Neuronal stem cell (in vitro differentiated cells): ENCODE data around the gene EMC8.
A peak's percentile ranks its signal among the peaks of the same experiment; 100 is the strongest.

Source experiments
- DNase-seq: peaks from one replicate; pipeline ENCODE4 v3.0.0-alpha.2; 2013; ENCODE audit warnings: low spot score
- H2AFZ ChIP-seq: one replicate; pipeline ENCODE4 v1.6.1; 2013; ENCODE audit warnings: mild to moderate bottlenecking, low read length, inconsistent platforms
- H2AK5ac ChIP-seq: 2 replicates; pipeline ENCODE4 v1.6.1; 2013; ENCODE audit warnings: low read depth, mild to moderate bottlenecking, inconsistent platforms, low read length, moderate library complexity, mixed read lengths
- H2BK120ac ChIP-seq: 2 replicates; pipeline ENCODE4 v1.6.1; 2013; ENCODE audit warnings: low read depth, mild to moderate bottlenecking, inconsistent platforms, low read length, moderate library complexity, mixed read lengths
- H2BK12ac ChIP-seq: one replicate; pipeline ENCODE4 v1.6.1; 2013; ENCODE audit warnings: low read length, inconsistent platforms
- H2BK15ac ChIP-seq: 2 replicates; pipeline ENCODE4 v1.6.1; 2013; ENCODE audit warnings: mild to moderate bottlenecking, low read length, inconsistent platforms, mixed read lengths
- H2BK5ac ChIP-seq: one replicate; pipeline ENCODE4 v1.6.1; 2013; ENCODE audit warnings: inconsistent platforms, mild to moderate bottlenecking, low read length, moderate library complexity
- H3K14ac ChIP-seq: one replicate; pipeline ENCODE4 v1.6.1; 2013; ENCODE audit warnings: low read length, inconsistent platforms
- H3K18ac ChIP-seq: 2 replicates; pipeline ENCODE4 v1.6.1; 2013; ENCODE audit warnings: low read length, inconsistent platforms
- H3K23ac ChIP-seq: 2 replicates; pipeline ENCODE4 v1.6.1; 2013; ENCODE audit warnings: low read depth, mild to moderate bottlenecking, mixed read lengths, low read length, inconsistent platforms; ENCODE audit not compliant: poor library complexity
- H3K27ac ChIP-seq: replicated peaks from 3 replicates; pipeline ENCODE4 v1.5.1; 2013; ENCODE audit warnings: low read length, inconsistent platforms
- H3K27me3 ChIP-seq, 3 experiments: 2 replicates each; pipeline ENCODE4 v1.6.1; 2013; ENCODE audit warnings: low read length in 3 of 3, mild to moderate bottlenecking in 2 of 3, inconsistent platforms in 1 of 3, low read depth in 1 of 3, mixed read lengths in 1 of 3, moderate library complexity in 1 of 3; ENCODE audit not compliant: control insufficient read depth in 3 of 3, insufficient read depth in 3 of 3
- H3K36me3 ChIP-seq, 2 donors: replicated peaks in 1 of 2; 2 replicates each; pipeline ENCODE4 v1.6.1; 2013; ENCODE audit warnings: low read length in 2 of 2; ENCODE audit not compliant: control insufficient read depth in 2 of 2, insufficient read depth in 2 of 2
- H3K4ac ChIP-seq: 2 replicates; pipeline ENCODE4 v1.6.1; 2013; ENCODE audit warnings: inconsistent platforms, mild to moderate bottlenecking, low read length, moderate library complexity
- H3K4me1 ChIP-seq, 2 donors: 1 replicate in 1 of 2; 2 replicates in 1 of 2; pipeline ENCODE4 v1.6.1; 2013; ENCODE audit warnings: low read length in 2 of 2, low read depth in 1 of 2; ENCODE audit not compliant: control insufficient read depth in 2 of 2, insufficient read depth in 1 of 2
- H3K4me2 ChIP-seq: one replicate; pipeline ENCODE4 v1.6.1; 2013; ENCODE audit warnings: mild to moderate bottlenecking, low read length, inconsistent platforms; ENCODE audit not compliant: insufficient read depth, poor library complexity, severe bottlenecking
- H3K4me3 ChIP-seq, 2 donors: 2 replicates each; pipeline ENCODE4 v1.5.1; 2013; ENCODE audit warnings: low read length in 2 of 2, mild to moderate bottlenecking in 2 of 2, inconsistent platforms in 1 of 2, moderate library complexity in 1 of 2
- H3K79me1 ChIP-seq: one replicate; pipeline ENCODE4 v1.6.1; 2013; ENCODE audit warnings: low read depth, mild to moderate bottlenecking, inconsistent platforms, low read length, moderate library complexity
- H3K9ac ChIP-seq: one replicate; pipeline ENCODE4 v1.6.1; 2013; ENCODE audit warnings: mild to moderate bottlenecking, low read depth, low read length, inconsistent platforms; ENCODE audit not compliant: poor library complexity
- H3K9me3 ChIP-seq, 2 donors: replicated peaks in 1 of 2; 2 replicates each; pipeline versions ENCODE3 to v1.6.1; 2013; ENCODE audit warnings: low read length in 2 of 2, mild to moderate bottlenecking in 2 of 2, inconsistent platforms in 1 of 2, low read depth in 1 of 2, mixed read lengths in 1 of 2, moderate library complexity in 1 of 2; ENCODE audit not compliant: control insufficient read depth in 2 of 2, insufficient read depth in 1 of 2
- H4K8ac ChIP-seq: one replicate; pipeline ENCODE4 v1.6.1; 2013; ENCODE audit warnings: low read depth, mild to moderate bottlenecking, inconsistent platforms, low read length, moderate library complexity
- H4K91ac ChIP-seq: one replicate; pipeline ENCODE4 v1.6.1; 2013; ENCODE audit warnings: low read length, low read depth, mild to moderate bottlenecking, inconsistent platforms; ENCODE audit not compliant: poor library complexity
- WGBS, 2 donors: extraction: QIAGEN DNeasy Blood & Tissue Kit; methylation state at CpG; one replicate each; pipeline ENCODE4 v1.1.7; 2013; ENCODE audit warnings: missing lambda C conversion rate in 2 of 2, mixed read lengths in 1 of 2; ENCODE audit not compliant: insufficient read length in 2 of 2, insufficient replicate concordance in 1 of 2; ENCODE audit errors: extremely low coverage in 2 of 2; 5-methylcytosine and 5-hydroxymethylcytosine counted together

The EMC8 gene

DNA sequence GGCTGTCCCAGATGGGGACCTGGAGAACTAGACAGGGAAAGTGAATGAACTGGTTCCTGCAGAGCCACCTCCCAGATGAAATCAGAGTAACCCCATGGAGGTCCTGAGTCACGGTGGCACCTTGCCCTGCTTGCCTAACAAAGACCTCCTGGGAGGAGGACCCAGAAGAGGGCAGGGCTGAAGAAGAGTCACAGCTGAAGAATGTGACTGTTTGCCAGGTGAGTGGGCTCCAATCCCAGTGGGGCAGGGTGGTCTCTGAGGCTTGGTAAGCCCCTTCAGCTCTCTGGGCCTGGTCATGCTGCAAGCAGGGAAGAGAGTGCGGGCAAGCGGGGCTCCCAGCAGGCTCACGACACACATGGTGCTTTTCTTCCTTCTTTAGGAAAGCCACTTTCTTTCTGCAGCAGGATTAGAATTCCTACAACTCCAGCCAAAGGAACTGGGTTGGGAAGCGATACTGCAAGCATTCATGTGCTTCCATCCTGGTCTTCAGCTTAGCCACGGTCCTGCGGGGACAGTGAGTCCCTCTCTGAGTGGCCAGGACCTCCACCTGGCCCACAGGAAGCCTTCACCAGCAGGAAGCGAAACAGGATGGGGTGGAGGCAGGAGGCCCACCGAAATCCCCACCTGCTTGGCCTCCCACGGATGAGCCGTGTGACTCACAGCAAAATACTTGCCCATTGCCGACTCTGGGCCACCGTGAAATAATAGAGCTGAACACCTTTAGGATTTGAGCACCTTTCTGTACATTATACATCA is 52.7 kb downstream of the EMC8 start:
- no peak overlapping the region for H2AK5ac ChIP-seq
- no peaks in the 10 kb centered on the region for H3K9me3 ChIP-seq
- H3K27ac ChIP-seq: no peak overlapping the region
- no peak overlapping the region for H3K23ac ChIP-seq
- H2BK12ac ChIP-seq: no peak overlapping the region
- H3K4me1 ChIP-seq: peaks cover 4 to 5% of the 10 kb centered on the region in 2 donors
- no peaks in the 10 kb centered on the region for H3K79me1 ChIP-seq
- H3K4ac ChIP-seq: no peak overlapping the region
- H3K4me3 ChIP-seq: no peak overlapping the region
- no peak overlapping the region for H2BK5ac ChIP-seq
- DNase-seq: no peak
- H3K14ac ChIP-seq: no peak overlapping the region
- WGBS, 2 donors: no CpG with 5 or more reads among the region's 13 CpGs
- no peak overlapping the region for H4K8ac ChIP-seq
- peak overlapping the region; percentile 23 for H3K18ac ChIP-seq
- H3K36me3 ChIP-seq: no peaks in the 10 kb centered on the region
- H2BK15ac ChIP-seq: no peak overlapping the region
- H2BK120ac ChIP-seq: no peak overlapping the region
- no peak overlapping the region for H4K91ac ChIP-seq
- peaks cover 7 to 23% (median 17%) of the 10 kb centered on the region in 3 experiments for H3K27me3 ChIP-seq
- no peak overlapping the region for H3K9ac ChIP-seq
- H2AFZ ChIP-seq: no peak overlapping the region
- H3K4me2 ChIP-seq: no peak overlapping the region

DNA sequence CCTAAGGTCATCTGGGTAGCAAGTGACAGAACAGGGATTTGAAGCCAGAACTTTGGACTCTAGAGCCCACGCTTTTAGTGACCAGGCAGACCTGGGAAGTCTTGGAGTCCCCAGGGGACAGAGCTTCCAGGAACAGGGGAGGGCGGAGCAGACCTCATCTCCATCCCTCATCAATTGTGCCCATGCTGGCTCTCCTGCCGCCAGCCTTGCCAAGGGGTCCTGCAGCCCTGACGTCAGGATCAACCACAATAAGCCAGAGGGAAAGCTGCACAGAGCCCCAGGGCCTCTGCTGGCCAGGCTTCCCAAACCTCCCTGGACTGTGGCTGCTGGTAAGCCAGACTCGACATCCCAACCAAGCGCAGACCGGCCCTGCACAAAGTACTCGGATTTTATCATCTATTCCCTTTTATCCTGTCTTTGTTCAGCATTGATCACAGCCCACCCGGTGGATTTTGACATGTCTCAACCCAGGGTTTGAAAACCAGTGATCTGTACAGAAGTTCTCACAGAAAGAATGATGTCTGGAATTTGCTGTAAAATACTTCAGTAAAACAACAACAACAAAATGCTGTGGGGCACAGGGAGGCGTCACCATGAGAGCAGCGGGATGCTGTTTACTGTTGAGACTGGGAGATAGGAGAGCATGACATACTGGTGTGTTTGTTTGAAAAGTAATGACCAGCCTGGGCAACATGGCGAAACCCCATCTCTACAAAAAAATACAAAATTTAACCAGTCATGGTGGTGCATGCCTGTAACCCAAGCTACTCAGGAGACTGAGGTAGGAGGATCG is 60.2 kb downstream of the EMC8 start:
- Histone ChIP-seq H3K9me3 (no peaks in the 10 kb centered on the region), H2BK5ac (no peak overlapping the region), H3K4me3 (no peak overlapping the region), H4K8ac (no peak overlapping the region), H2BK12ac (no peak overlapping the region), H3K14ac (no peak overlapping the region), H3K23ac (no peak overlapping the region), H4K91ac (no peak overlapping the region), H3K79me1 (no peaks in the 10 kb centered on the region), H3K18ac (no peak overlapping the region), H2BK15ac (no peak overlapping the region), H3K4me1 (peaks cover 4% of the 10 kb centered on the region in 2 donors), H3K4ac (no peak overlapping the region), H3K4me2 (no peak overlapping the region), H2AFZ (no peak overlapping the region), H2BK120ac (no peak overlapping the region), H3K27ac (no peak overlapping the region), H3K9ac (no peak overlapping the region), H2AK5ac (no peak overlapping the region), H3K36me3 (no peaks in the 10 kb centered on the region), H3K27me3 (no peaks in the 10 kb centered on the region)
- WGBS, 2 donors: no CpG with 5 or more reads among the region's 13 CpGs
- DNase-seq: no peak

DNA sequence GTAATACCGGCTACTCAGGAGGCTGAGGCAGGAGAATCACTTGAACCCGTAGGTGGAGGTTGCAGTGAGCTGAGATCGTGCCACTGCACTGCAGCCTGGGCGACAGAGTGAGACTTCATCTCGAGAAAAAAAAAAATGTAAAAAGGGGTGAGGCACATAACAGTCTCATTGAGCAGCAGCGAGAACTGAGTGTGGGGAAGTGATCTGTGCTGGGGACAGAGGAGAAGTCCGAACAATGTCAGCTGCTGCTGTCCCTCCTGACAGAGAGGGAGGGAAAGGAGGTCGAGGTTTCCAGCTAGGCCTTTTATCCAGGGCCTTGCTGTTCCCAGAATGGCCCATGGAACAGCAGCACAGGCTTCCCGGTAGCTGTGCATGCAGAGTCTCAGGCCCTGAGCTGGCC is 62.4 kb downstream of the EMC8 start:
- peaks cover 7 to 8% of the 10 kb centered on the region in 2 donors for H3K4me1 ChIP-seq
- no peak for DNase-seq
- no peak overlapping the region for H4K91ac ChIP-seq
- no peak overlapping the region for H3K4me3 ChIP-seq
- H3K36me3 ChIP-seq: no peaks in the 10 kb centered on the region
- H2BK15ac ChIP-seq: no peak overlapping the region
- no peaks in the 10 kb centered on the region for H3K9me3 ChIP-seq
- peak overlapping the region; percentile 10 for H3K23ac ChIP-seq
- H3K79me1 ChIP-seq: no peaks in the 10 kb centered on the region
- no peak overlapping the region for H3K4ac ChIP-seq
- H2BK120ac ChIP-seq: no peak overlapping the region
- no peaks in the 10 kb centered on the region for H3K27me3 ChIP-seq
- no peak overlapping the region for H2AK5ac ChIP-seq
- no peak overlapping the region for H2BK12ac ChIP-seq
- no peak overlapping the region for H2BK5ac ChIP-seq
- WGBS, 2 donors: no CpG with 5 or more reads among the region's 9 CpGs
- no peak overlapping the region for H3K9ac ChIP-seq
- H3K18ac ChIP-seq: no peak overlapping the region
- H3K4me2 ChIP-seq: no peak overlapping the region
- H4K8ac ChIP-seq: no peak overlapping the region
- H3K14ac ChIP-seq: no peak overlapping the region
- H3K27ac ChIP-seq: no peak overlapping the region
- no peak overlapping the region for H2AFZ ChIP-seq

DNA sequence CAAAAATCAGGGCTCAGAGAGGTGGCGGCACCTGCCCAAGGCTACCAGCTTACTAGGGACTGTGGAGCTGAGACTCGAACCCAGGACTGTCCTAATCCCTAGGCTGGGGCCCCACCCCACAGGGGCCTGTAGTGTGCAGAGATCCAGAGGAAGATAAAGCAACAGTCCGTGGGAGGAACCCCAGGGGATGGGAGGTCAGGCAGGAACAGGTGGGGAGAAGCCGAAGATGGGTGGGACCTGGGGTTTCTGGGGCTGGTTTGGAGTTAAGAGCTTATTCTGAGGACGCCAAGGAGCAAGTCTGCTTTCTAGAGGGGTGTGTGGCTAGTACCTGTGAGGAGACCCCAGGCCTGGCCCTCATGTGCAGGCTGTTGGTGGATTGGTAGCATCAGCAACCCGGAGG is 63.4 kb downstream of the EMC8 start:
- H2BK120ac ChIP-seq: no peak overlapping the region
- no peak overlapping the region for H3K23ac ChIP-seq
- H3K4ac ChIP-seq: no peak overlapping the region
- peak overlapping the region; percentile 41 for H2AK5ac ChIP-seq
- H3K36me3 ChIP-seq: no peaks in the 10 kb centered on the region
- H3K9ac ChIP-seq: no peak overlapping the region
- peaks cover 8 to 11% of the 10 kb centered on the region in 2 donors for H3K4me1 ChIP-seq
- no peak overlapping the region for H2BK5ac ChIP-seq
- H4K8ac ChIP-seq: no peak overlapping the region
- no peak overlapping the region for H3K14ac ChIP-seq
- H3K4me3 ChIP-seq: no peak overlapping the region
- no peaks in the 10 kb centered on the region for H3K9me3 ChIP-seq
- H2BK15ac ChIP-seq: peak overlapping the region; percentile 34
- H3K79me1 ChIP-seq: no peaks in the 10 kb centered on the region
- no peaks in the 10 kb centered on the region for H3K27me3 ChIP-seq
- peak overlapping the region; percentile 10 for H2BK12ac ChIP-seq
- no peak overlapping the region for H2AFZ ChIP-seq
- no peak overlapping the region for H4K91ac ChIP-seq
- WGBS, 2 donors: no CpG with 5 or more reads among the region's 6 CpGs
- H3K4me2 ChIP-seq: no peak overlapping the region
- H3K27ac ChIP-seq: no peak overlapping the region
- peak overlapping the region; percentile 45 for H3K18ac ChIP-seq
- no peak for DNase-seq
